Globus pallidus (tissue), 1 donor: ENCODE data around the gene LEPR.
"Not testable (repeated sequence)": the region's sequence is repeated elsewhere in the genome, so short reads cannot be mapped to it uniquely, and the experiment has no call there.

Experiments used
- DNase-seq: peaks from one replicate; pipeline ENCODE4 v3.0.0-alpha.2; 2015; ENCODE audit warnings: low spot score

LEPR gene

GRCh38 chr1:65437616-65438015 lies 17.1 kb downstream of the LEPR start:
- no peak for DNase-seq

- no peak for DNase-seq
These were observed 19.9 kb downstream of the LEPR start for GRCh38 chr1:65440322-65440900.

DNA sequence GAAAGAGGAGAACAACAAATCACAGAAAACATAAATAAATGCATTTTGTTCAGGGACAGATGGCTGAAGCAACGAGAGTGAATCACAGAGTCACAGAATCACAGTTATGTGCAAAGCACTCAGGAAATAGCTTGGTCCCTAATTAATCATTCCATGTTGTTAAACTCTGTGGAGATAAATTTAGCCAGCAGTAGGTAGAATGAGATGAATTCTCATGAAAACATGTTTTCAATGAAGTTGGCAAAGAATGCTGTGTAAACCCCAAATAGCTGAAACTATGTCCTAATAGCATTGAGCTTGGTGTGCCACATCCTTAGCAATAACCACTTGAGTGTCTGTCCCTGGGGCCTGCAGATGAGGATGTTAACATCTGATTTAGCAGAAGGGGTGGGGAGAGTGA lies 20.4 kb downstream of the LEPR start:
- no peak for DNase-seq

DNA sequence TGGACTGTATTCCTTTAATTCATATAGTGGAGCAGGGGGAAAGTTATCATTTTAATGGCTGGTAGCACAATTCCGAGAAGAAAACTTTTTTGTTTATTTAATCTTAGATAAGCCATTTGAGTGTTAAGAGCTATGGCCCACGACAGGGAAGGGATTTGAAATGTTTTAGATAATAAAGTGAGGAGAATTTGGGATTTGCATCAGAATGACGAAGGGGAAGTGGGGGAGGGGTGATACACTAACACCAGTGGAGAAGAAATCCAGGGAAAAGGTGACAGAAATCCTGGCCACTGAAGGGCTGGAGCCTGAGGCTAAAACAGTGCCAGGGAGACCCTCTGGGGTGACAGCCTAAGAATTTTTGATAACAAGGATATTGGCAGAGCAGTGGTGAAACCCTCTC lies 21.0 kb downstream of the LEPR start:
- no peak for DNase-seq

- no peak for DNase-seq
These were observed 22.0 kb downstream of the LEPR start for GRCh38 chr1:65442442-65442841.

DNA sequence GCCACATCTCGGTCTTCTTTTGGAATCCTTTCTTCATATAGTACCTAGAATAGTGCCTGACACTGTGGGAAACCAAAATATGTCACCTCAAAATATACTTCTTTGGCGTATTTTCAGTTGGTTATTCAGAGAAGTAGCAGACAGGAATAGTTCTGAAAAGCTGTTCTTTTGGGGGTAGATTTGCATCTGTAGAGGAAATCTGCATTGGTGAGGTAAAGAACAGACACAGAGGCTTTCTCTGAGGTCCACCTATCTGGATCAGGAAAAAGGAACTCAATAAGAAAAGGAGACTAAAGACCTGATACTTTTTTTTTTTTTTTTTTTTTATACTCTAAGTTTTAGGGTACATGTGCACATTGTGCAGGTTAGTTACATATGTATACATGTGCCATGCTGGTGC lies 23.2 kb downstream of the LEPR start:
- no peak for DNase-seq

- no peak for DNase-seq
These were observed 23.7 kb downstream of the LEPR start for GRCh38 chr1:65444128-65444640.

DNA sequence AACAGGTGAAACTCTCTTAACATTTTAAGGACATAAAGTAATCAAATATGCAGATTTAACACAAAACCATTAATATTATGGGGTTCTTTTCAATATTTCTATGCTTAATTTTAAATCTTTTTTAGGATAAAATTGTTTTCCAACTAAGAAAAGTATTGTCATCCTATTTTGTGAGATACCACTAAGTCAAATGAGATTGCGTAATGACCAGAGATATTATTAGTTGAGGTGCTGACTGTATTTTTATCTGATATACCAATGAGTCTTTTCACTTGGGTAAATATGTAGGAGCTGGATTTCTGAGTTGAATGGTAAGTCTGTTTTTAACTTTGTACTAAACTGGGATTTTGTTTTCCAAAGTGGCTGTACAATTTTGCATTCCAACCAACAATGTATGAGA lies 25.4 kb downstream of the LEPR start:
- DNase-seq: no peak

DNA sequence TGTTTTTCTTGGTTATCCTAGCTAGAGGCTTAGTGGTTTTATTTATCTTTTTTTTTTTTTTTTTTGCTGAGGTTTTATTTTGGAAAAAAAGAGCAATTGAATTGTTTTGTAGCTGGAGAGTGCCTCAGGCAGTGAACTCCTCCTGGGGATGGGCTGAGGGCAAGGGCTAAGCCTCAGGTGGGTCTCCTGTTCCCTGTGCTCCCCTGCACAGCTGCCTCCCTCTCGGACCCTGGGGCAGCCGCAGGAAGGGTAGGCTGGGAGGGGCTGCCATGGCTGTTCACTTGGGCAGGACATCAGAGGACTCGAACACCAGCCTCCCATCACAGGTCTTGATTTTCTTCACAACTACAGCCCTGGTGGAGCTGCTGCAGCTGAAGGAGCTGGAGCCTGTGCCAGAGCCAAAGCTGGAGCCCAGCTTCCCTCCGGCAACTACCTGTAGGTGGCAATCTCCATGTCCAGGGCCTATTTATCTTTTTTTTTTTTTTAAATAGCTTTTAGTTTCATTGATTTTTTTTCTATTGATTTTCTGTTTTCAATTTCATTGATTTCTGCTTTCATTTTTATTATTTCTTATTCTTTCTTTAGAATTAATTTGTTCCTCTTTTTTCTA lies 28.9 kb downstream of the LEPR start:
- DNase-seq: no peak

DNA sequence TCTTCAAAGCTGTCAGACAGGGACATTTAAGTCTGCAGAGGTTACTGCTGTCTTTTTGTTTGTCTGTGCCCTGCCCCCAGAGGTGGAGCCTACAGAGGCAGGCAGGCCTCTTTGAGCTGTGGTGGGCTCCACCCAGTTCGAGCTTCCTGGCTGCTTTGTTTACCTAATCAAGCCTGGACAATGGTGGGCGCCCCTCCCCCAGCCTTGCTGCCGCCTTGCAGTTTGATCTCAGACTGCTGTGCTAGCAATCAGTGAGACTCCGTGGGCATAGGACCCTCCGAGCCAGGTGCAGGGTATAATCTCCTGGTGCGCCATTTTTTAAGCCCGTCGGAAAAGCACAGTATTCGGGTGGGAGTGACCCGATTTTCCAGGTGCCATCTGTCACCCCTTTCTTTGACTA lies 35.2 kb downstream of the LEPR start:
- not testable (repeated sequence) for DNase-seq

DNA sequence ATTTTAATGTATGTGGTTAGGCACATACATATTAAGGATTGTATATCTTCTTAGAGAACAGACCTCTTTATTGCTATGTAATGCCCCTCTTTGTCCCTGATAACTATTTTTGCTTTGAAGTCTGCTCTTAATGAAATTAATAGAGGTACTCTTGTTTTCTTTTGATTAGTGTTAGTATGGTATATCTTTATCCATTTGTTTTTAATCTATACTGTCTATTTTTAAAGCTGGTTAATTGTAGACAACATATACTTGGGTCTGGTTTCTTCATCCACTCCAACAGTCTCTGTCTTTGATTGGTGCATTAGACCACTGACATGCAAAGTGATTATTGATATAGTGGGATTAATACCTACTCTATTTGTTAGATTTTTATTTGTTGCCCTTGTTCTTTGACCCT lies 36.0 kb downstream of the LEPR start:
- no peak for DNase-seq

DNA sequence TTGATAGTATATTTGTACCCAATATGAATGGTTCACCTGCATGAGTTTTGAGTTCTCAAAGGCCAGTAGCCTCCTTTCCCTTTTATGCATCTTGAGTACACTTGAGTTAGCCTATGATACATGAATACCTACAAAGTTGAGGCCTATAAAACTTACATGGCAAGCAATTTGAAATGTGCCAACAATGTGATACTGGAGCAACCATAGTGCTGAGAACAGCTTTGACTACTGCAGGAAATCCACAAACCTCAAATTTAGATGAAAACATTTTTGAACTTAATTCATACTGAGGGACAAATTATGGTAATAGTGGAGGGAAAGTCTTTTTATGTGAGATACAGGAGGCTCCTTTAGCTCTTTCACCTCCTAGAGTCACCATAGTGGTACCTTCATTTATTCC lies 37.4 kb downstream of the LEPR start:
- DNase-seq: no peak

DNA sequence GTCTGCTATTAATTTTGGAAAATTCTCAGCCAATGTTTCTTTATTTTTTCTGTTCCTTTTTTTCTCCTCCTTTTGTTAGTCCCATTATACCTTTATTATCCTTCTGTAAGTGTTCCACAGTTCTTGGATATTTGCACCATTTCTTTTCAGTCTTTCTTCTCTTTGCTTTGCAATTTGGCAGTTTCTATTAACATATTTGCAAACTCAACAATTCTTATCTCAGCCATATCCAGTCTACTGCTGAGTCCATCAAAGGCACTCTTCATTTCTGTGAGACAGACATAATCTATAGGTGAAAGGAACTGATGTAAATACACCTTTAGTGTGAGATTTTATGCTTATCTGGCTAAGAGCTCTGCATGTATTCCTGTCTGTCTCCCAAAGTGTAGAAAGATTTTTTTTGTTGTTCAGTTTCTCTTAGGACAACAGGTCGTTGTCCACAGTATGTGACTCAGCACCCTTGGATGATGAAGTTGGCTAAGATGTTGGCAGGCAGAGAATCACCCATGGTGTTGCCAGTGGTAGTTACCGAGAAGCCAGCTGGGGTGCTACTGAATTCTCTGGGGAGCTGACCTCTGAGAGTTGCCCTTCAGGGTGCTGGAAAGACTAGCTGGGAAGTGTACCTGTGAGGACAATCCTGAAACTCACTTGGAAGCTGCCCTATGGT lies 38.4 kb downstream of the LEPR start:
- DNase-seq: no peak

DNA sequence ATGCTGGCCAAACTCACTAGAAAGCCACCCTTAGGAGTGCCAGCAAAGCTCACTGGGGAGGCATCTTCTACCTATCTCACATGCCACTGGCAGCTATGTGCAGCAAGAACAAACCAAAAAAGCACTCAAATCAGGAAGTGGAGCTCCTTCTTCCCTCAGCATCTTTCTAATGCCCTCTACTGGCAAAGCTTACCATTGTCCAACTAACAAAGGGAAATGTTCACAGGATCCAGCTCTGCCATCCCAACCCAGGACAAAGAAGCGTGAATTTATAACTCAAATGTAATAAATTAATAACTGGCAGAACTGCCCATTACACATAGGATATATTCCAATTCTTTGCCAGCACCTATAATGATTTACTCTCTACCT lies 38.9 kb downstream of the LEPR start:
- DNase-seq: peak; percentile 37

DNA sequence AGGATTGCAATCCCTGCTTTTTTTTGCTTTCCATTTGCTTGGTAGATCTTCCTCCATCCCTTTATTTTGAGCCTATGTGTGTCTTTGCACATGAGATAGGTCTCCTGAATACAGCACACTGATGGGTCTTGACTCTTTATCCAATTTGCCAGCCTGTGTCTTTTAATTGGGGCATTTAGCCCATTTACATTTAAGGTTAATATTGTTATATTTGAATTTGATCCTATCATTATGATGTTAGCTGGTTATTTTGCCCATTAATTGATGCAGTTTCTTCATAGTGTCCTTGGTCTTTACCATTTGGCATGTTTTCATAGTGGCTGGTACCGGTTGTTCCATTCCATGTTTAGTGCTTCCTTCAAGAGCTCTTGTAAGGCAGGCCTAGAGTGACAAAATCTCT lies 45.4 kb downstream of the LEPR start:
- not testable (repeated sequence) for DNase-seq

DNA sequence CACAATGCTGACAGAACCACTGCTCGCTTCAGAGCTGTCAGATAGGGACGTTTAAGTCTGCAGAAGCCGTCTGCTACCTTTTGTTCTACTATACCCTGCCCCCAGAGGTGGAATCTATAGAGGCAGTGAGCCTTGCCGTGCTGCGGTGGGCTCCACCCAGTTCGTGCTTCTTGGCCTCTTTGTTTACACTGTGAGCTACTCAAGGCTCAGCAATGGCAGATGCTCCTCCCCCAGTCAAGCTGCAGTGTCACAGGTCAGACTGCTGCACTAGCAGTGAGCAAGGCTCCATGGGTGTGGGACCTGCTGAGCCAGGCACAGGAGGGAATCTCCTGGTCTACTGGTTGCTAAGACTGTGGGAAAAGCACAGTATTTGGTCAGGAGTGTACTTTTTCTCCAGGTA lies 47.1 kb downstream of the LEPR start:
- DNase-seq: no peak

DNA sequence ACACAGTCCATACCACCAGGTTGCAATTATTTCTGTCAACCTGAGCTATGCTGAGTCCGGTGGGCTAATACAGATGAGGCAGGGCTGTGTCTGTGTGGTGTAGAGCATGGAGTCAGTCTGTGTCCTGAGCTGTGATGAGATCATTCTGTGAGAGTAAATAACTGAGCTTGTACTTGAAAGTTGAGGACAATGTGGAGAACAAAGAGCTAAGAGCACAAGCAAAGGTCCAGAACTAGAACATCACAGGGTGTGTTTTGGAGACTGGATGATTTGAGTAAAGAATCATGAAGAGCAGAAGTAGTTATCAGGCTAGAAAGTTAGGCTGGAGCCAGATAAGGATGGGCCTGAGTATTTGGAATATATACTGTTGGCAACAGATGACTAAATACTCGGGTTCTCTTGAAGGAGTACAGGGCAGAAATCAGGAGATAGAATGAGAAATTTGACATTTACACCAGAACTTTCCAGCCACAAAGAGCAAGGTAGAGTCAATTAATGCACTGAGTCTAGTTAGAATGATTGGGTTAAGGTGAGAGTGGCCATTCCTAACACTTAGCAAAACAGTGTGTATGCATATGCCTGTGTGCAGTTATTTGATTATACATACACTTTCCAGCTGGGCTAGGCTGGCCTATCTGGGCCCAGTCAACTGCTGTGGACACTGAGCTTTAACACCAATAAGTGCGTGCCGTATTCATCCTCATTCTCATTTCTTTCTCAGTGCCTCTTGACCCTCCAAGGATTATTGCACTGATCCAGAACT lies 48.8 kb downstream of the LEPR start:
- no peak for DNase-seq

- DNase-seq: peak; percentile 12
These were observed 49.4 kb downstream of the LEPR start for GRCh38 chr1:65469889-65470340.
